Pancreas (tissue), 10 donors: ENCODE measurements around the gene CORO1A. TPM values are rescaled to one million over a fixed set of nuclear protein-coding genes. Genes with fewer than 3 reads are reported as not detected.
"Not testable (repeated sequence)": the region's sequence is repeated elsewhere in the genome, so short reads cannot be mapped to it uniquely, and the experiment has no call there.

ENCODE experiments used
- ATAC-seq, 4 donors: fragments of 200-7000 bp; cut with Tn5 transposase; one replicate each; pipeline versions ENCODE4 v1.8.0 to v1.9.1; 2020; ENCODE audit warnings: mild to moderate bottlenecking in 4 of 4, moderate library complexity in 4 of 4
- DNase-seq, 6 donors: peaks; one replicate each; pipeline ENCODE4 v3.0.0-alpha.2; 2020
- FAIRE-seq: peaks from 2 replicates; lab custom pipeline; 2012; peaks lifted over from hg19 to GRCh38; lab: Jason Lieb, UNC
- H3K27ac ChIP-seq, 4 donors: fragments of 200-600 bp; sonication (generic); 1 replicate in 3 of 4; 2 replicates in 1 of 4; pipeline versions ENCODE4 v1.5.0 to v1.8.0; 2020
- H3K27me3 ChIP-seq, 4 donors: fragments of 200-600 bp; one replicate each; pipeline ENCODE4 v1.8.0; 2021
- H3K36me3 ChIP-seq, 3 donors: fragments of 200-600 bp; sonication (generic) in 1 of 3; one replicate each; pipeline versions ENCODE4 v1.5.0 to v1.8.0; 2020 to 2021
- H3K4me1 ChIP-seq, 3 donors: fragments of 200-600 bp; one replicate each; pipeline ENCODE4 v1.8.0; 2021
- H3K4me3 ChIP-seq, 4 donors: fragments of 200-600 bp; sonication (generic) in 2 of 4; one replicate each; pipeline versions ENCODE4 v1.5.0 to v1.8.0; 2020 to 2021
- H3K9me3 ChIP-seq, 4 donors: fragments of 200-600 bp; one replicate each; pipeline ENCODE4 v1.8.0; 2021
- WGBS, 2 donors: extraction: QIAGEN DNeasy Blood & Tissue Kit; methylation state at CpG; one replicate each; pipeline ENCODE4 v1.1.7; 2013; 5-methylcytosine and 5-hydroxymethylcytosine counted together
- intact Hi-C, 3 donors: fragments of 100-400 bp; cut with DNase I; formaldehyde crosslinking; loops; one replicate each; pipeline versions ENCODE4 v1.11.1 to v1.14.2; 2022
- polyA plus RNA-seq, 2 donors: library from polyadenylated mRNA; stranded (reverse); fragments of 200-250 nt; gene quantifications; one replicate each; pipeline ENCODE4 v1.2.3, GENCODE V29; 2013
- total RNA-seq, 6 donors: library from RNA; stranded (reverse); fragmentation: NEBNext Ultra II Directional in 4 of 6; extraction: Animal tissue kit (Norgen Biotek cat#: 25700) in 4 of 6; gene quantifications; one replicate each; pipeline versions ENCODE4 v1.2.1 to v1.2.4, GENCODE V29; 2021 to 2023
- TF ChIP-seq, protein P1 (sequence below), 4 donors: fragments of 200-600 bp; sonication (generic) in 3 of 4; IDR thresholded peaks; one replicate each; pipeline versions ENCODE4 v1.5.0 to v1.8.0; 2021; ENCODE audit warnings: antibody characterized with exemption in 4 of 4
- donor health status: healthy with polysubstance abuse.
- donor health status: DM: no; HTN: no; CAD: no; lungs with moderate emphysema.
- donor health status: DM: no; HTN: no; CAD: no.
- donor health status: control.
- donor health status: control.
- donor health status: Bipolar disorder and iron deficiency.
- donor health status: DM: yes; HTN: yes; CAD: no.
- donor health status: DM: no; HTN: no; CAD: no.
- donor health status: DM: no; HTN: no; CAD: no.
- donor health status: DM: yes; HTN: yes; CAD: no.

The CORO1A gene
- total and polyA plus RNA-seq, 8 donors, result 2.1 to 26.4 (median 11.3) TPM

DNA sequence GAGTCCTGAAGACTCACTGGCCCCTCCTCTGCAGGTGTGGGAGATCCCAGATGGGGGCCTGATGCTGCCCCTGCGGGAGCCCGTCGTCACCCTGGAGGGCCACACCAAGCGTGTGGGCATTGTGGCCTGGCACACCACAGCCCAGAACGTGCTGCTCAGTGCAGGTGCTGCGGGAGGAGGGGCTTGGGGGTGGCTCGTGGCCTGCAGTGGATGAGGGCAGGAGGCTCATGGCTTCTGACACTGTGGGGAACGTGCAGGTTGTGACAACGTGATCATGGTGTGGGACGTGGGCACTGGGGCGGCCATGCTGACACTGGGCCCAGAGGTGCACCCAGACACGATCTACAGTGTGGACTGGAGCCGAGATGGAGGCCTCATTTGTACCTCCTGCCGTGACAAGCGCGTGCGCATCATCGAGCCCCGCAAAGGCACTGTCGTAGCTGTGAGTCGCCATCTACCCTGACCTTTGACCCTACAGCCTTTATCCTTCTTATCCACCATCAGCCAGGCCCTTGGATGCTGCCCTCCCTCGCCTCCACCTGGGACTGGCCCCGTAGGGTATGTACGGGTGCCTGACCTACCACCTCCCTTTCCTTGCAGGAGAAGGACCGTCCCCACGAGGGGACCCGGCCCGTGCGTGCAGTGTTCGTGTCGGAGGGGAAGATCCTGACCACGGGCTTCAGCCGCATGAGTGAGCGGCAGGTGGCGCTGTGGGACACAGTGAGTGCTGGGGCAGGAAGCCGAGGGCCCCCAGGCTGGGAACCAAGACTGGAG is 3.6 kb downstream of the CORO1A start:
- Histone ChIP-seq H3K4me3 (peak overlapping the region in 1 of 4 donors; percentile 63), H3K27ac (no peak overlapping the region)
- ATAC-seq, result peak; percentile 18 to 59 (median 52)

DNA sequence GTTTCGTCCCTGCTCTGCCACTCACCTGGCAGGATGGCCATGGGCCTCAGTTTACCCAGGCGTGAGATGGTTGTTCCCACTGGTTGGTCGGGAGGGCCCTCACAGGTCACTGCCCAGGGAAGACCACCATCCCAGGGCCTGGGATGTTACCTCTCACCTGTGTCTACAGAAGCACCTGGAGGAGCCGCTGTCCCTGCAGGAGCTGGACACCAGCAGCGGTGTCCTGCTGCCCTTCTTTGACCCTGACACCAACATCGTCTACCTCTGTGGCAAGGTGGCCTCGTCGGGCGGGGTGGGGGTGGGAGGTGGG is 4.1 kb downstream of the CORO1A start:
- Histone ChIP-seq H3K9me3 (no peaks in the 10 kb centered on the region), H3K27ac (no peak overlapping the region), H3K36me3 (no peaks in the 10 kb centered on the region), H3K4me1 (no peaks in the 10 kb centered on the region), H3K4me3 (no peak overlapping the region), H3K27me3 (no peaks in the 10 kb centered on the region)
- ATAC-seq (no peak), DNase-seq (no peak), FAIRE-seq (no peak)
- 64 to 78% methylated on average over 9 of the region's 9 CpGs for WGBS, 2 donors
- TF ChIP-seq, protein P1, sequence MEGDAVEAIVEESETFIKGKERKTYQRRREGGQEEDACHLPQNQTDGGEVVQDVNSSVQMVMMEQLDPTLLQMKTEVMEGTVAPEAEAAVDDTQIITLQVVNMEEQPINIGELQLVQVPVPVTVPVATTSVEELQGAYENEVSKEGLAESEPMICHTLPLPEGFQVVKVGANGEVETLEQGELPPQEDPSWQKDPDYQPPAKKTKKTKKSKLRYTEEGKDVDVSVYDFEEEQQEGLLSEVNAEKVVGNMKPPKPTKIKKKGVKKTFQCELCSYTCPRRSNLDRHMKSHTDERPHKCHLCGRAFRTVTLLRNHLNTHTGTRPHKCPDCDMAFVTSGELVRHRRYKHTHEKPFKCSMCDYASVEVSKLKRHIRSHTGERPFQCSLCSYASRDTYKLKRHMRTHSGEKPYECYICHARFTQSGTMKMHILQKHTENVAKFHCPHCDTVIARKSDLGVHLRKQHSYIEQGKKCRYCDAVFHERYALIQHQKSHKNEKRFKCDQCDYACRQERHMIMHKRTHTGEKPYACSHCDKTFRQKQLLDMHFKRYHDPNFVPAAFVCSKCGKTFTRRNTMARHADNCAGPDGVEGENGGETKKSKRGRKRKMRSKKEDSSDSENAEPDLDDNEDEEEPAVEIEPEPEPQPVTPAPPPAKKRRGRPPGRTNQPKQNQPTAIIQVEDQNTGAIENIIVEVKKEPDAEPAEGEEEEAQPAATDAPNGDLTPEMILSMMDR (IDR thresholded peaks at IDR 0.05), result no peak
- intact Hi-C loops, result no loop called here

More for the DNA sequence above, 3.6 kb downstream of the CORO1A start:
- Histone ChIP-seq H3K9me3 (no peaks in the 10 kb centered on the region), H3K27me3 (no peaks in the 10 kb centered on the region), H3K36me3 (no peaks in the 10 kb centered on the region), H3K4me1 (no peaks in the 10 kb centered on the region)
- 40 to 45% methylated on average over 36 of the region's 36 CpGs for WGBS, 2 donors
- intact Hi-C loops, result no loop called here
- FAIRE-seq, result no peak
- TF ChIP-seq, protein P1 (IDR thresholded peaks at IDR 0.05), result peak; percentile 18 to 57 (median 46)
- peak; percentile 49 to 89 (median 74) for DNase-seq

DNA sequence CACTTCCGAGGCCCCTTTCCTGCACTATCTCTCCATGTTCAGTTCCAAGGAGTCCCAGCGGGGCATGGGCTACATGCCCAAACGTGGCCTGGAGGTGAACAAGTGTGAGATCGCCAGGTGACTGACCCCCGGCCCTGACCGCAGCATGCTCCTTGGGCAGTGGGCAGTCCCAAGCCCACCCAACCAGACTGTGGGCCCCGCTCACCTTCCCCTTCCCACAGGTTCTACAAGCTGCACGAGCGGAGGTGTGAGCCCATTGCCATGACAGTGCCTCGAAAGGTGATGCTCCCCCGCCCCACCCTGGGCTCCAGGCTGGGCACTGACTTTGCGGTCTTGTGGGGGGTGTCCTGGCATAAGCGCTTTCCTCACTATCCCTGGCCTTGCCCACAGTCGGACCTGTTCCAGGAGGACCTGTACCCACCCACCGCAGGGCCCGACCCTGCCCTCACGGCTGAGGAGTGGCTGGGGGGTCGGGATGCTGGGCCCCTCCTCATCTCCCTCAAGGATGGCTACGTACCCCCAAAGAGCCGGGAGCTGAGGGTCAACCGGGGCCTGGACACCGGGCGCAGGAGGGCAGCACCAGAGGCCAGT is 4.7 kb downstream of the CORO1A start:
- Histone ChIP-seq H3K27ac (no peak overlapping the region), H3K36me3 (no peaks in the 10 kb centered on the region), H3K27me3 (no peaks in the 10 kb centered on the region), H3K4me1 (no peaks in the 10 kb centered on the region), H3K4me3 (no peak overlapping the region), H3K9me3 (no peaks in the 10 kb centered on the region)
- TF ChIP-seq, protein P1 (IDR thresholded peaks at IDR 0.05), result no peak
- ATAC-seq (no peak), FAIRE-seq (no peak), DNase-seq (peak in 3 of 6 donors; percentile 39 to 69 (median 56))
- intact Hi-C loops, result no loop called here
- WGBS, 2 donors, result 87 to 90% methylated on average over 22 to 23 of the region's 23 CpGs

DNA sequence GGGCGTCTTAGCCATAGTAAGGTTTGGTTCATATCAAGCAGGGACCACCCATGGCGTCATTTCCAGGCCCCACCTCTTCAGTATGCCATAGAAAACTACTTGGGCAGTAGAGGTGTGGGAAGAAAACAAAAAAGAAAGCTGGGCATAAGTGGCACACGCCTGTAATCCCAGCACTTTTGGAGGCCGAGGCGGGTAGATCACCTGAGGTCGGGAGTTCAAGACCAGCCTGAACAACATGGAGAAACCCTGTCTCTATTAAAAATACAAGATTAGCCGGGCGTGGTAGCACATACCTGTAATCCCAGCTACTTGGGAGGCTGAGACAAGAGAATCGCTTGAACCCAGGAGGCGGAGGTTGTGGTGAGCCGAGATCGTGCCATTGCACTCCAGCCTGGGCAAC is 7.8 kb downstream of the CORO1A start:
- intact Hi-C loops, result not testable (repeated sequence)

DNA sequence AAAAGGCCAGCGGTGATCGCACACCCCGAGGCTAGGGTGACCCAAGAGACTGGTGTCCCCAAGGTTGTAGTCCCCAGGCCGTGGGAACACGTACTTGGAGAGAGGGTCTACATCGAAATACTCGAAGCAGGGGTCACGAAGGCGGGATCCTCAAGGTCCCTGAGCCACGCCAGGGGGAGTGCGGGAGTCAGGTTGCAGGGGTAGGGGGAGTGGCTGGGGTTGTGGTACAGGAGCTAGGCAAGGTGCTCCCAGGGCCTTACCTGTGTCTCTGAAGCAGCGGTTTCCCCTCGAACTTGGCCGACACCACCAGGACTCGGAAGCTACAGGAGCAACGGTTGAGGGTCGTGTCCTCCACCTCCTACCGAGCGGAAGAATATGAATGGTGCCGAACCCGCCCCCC is 9.7 kb downstream of the CORO1A start:
- H3K27me3 ChIP-seq, FAIRE-seq, DNase-seq, H3K4me3 ChIP-seq, H3K36me3 ChIP-seq, H3K4me1 ChIP-seq, H3K9me3 ChIP-seq, H3K27ac ChIP-seq, intact Hi-C loops: not testable (repeated sequence)
- no CpG with 5 or more reads among the region's 21 CpGs for WGBS, 2 donors
- peak; percentile 25 to 52 (median 48) for ATAC-seq

More for the DNA sequence above, 7.8 kb downstream of the CORO1A start:
- FAIRE-seq, ATAC-seq, H3K4me1 ChIP-seq, H3K27ac ChIP-seq, H3K9me3 ChIP-seq, H3K36me3 ChIP-seq, H3K27me3 ChIP-seq, H3K4me3 ChIP-seq: not testable (repeated sequence)
- DNase-seq, result peak in 1 of 6 donors; percentile 20
- WGBS, 2 donors, result 79 to 100% methylated on average over 3 of the region's 12 CpGs

DNA sequence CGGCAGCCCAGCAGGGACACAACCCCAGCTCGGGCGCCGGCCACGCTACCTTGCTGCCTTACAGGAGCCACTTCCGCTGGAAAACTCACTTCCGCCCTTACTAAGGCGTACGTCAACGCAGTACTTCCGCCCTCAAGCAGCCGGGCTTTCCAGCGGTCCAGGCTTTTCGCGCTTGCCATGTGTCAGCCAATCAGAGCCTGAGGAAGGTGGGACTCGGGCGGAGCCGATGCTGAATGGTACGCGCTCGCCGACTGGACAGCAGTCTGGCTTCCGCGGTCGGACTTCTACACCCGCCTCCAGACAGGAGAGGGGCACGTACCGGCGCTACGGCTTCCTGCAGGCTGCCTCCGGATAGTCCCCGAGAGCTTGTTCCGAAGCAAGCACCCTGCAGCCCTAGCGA is 10.2 kb downstream of the CORO1A start, which contains the start of the genes BOLA2B and SLX1A:
Gene BOLA2B, minus strand, starts transcription at position 52 of the 400 bp plus-strand sequence. CDS start 71 bp downstream, outside the sequence.
Gene SLX1A, plus strand, starts transcription at position 261 of the 400 bp plus-strand sequence. CDS start 210 bp downstream, outside the sequence.
- H3K4me1 ChIP-seq, H3K27ac ChIP-seq, DNase-seq, H3K36me3 ChIP-seq, H3K27me3 ChIP-seq, intact Hi-C loops, H3K9me3 ChIP-seq: not testable (repeated sequence)
- WGBS, 2 donors, result no CpG with 5 or more reads among the region's 34 CpGs
- H3K4me3 ChIP-seq, result peak within 1 kb of the TSS in 2 of 4 donors; percentile 25 to 38
- ATAC-seq (peak; percentile 91 to 97 (median 91)), FAIRE-seq (peak; percentile 94)

DNA sequence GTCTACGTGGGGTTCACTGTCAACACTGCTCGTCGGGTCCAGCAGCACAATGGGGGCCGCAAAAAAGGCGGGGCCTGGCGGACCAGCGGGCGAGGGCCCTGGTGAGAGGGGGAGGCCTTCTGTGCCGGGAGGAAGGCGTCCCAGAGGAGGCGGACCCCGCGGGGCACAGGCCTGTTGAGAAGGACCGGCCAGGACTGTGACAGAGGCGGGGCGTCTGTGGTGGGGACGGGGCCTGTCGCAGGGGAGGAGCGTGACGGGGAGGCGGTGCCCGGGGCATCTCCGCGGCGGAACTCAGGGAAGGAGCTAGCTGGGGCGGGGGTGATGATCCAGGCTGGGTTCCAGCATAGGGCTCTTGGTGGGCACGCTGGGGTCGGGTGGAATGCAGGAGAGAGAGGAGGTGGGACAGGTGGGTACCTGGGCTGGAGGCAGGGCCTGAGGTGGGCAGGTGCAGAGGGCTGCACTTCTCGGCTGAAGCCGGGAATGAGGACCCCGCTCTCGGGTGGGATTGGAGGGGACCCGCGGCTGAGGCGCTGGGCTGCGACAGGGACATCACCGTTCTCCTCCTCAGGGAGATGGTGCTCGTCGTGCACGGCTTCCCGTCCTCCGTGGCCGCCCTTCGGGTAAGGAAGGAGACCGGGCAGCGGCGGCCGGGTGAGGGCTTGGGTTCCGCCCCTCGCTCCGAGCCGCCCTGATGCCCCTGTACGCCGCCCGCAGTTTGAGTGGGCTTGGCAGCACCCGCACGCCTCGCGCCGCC is 10.9 kb downstream of the CORO1A start:
- H3K9me3 ChIP-seq, H3K27ac ChIP-seq, intact Hi-C loops, H3K27me3 ChIP-seq, H3K4me1 ChIP-seq, H3K36me3 ChIP-seq, FAIRE-seq: not testable (repeated sequence)
- peak overlapping the region in 2 of 4 donors; percentile 25 to 38 for H3K4me3 ChIP-seq
- peak; percentile 70 to 86 (median 76) for ATAC-seq
- WGBS, 2 donors, result 7 to 14% methylated on average over 10 to 18 of the region's 60 CpGs
- peak; percentile 17 to 76 (median 44) for DNase-seq

DNA sequence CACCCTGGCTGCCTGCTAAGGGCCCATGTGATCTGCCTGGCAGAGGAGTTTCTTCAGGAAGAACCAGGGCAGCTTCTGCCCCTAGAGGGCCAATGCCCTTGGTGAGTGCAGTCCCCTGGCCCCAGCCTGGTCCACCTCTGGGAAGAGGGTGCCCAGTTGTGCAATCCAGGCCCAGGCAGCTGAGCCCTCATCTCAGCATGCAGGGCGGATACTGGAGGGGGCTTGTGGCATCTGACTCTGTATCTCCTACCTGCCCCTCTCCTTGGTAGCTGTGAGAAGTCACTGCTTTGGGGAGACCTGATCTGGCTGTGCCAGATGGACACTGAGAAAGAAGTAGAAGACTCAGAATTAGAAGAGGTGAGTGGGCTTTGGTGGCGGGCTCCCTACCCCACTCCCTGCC is 13.6 kb downstream of the CORO1A start:
- DNase-seq, result peak in 2 of 6 donors; percentile 31 to 37
- intact Hi-C loops, result not testable (repeated sequence)

More for the DNA sequence above, 13.6 kb downstream of the CORO1A start:
- not testable (repeated sequence) for H3K27ac ChIP-seq, H3K36me3 ChIP-seq, FAIRE-seq, H3K4me3 ChIP-seq, ATAC-seq, H3K4me1 ChIP-seq, H3K9me3 ChIP-seq, H3K27me3 ChIP-seq
- WGBS, 2 donors, result 34 to 91% methylated on average over 1 of the region's 2 CpGs
